GM21619 (cell line): ENCODE results near the gene DCDC2C.

ENCODE experiments used
- ATAC-seq: cut with Tn5 transposase; IDR thresholded peaks from one replicate; pipeline ENCODE4 v1.9.1; 2021; ENCODE audit not compliant: unreplicated experiment

Gene DCDC2C

GRCh38 chr2:3876221-3876620 lies 172.8 kb downstream of the DCDC2C start:
- ATAC-seq, result no peak

- no peak for ATAC-seq
Measured at GRCh38 chr2:3876685-3877084, 173.3 kb downstream of the DCDC2C start.

GRCh38 chr2:3885629-3886628 lies 182.6 kb downstream of the DCDC2C start:
- no peak for ATAC-seq

- no peak for ATAC-seq
Measured at GRCh38 chr2:3895021-3895420, 191.6 kb downstream of the DCDC2C start.
